Measurements from ENCODE around the gene PNPLA2. TPM values are rescaled to one million over a fixed set of nuclear protein-coding genes. Genes with fewer than 3 reads are reported as not detected.
A peak's percentile ranks its signal among the peaks of the same experiment; 100 is the strongest.

PNPLA2 gene
- total and polyA plus RNA-seq, 7 donors, result 64.8 to 247 (median 125) TPM

- H3K27me3 ChIP-seq (ENCODE audit: insufficient read depth in 3 of 3, low read length in 2 of 3), result no peaks in the 10 kb centered on the region
- no peak overlapping the region for H3K4me3 ChIP-seq
- TF ChIP-seq, protein P1, sequence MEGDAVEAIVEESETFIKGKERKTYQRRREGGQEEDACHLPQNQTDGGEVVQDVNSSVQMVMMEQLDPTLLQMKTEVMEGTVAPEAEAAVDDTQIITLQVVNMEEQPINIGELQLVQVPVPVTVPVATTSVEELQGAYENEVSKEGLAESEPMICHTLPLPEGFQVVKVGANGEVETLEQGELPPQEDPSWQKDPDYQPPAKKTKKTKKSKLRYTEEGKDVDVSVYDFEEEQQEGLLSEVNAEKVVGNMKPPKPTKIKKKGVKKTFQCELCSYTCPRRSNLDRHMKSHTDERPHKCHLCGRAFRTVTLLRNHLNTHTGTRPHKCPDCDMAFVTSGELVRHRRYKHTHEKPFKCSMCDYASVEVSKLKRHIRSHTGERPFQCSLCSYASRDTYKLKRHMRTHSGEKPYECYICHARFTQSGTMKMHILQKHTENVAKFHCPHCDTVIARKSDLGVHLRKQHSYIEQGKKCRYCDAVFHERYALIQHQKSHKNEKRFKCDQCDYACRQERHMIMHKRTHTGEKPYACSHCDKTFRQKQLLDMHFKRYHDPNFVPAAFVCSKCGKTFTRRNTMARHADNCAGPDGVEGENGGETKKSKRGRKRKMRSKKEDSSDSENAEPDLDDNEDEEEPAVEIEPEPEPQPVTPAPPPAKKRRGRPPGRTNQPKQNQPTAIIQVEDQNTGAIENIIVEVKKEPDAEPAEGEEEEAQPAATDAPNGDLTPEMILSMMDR (IDR thresholded peaks at IDR 0.05), result no peak
- ATAC-seq (no peak), DNase-seq (peak in 1 of 2 donors; percentile 31)
- peaks cover 25% of the 10 kb centered on the region for H3K4me1 ChIP-seq
- H3K27ac ChIP-seq, result no peak overlapping the region
- 66 to 70% (median 69%) methylated on average over 19 to 20 of the region's 20 CpGs for WGBS, 3 donors
- intact Hi-C loops (cut with DNase I), result no loop called here
- peaks cover 0 to 52% of the 10 kb centered on the region in 2 donors for H3K36me3 ChIP-seq (ENCODE audit: insufficient read depth in 1 of 2, low read depth in 1 of 2)
- no peaks in the 10 kb centered on the region for H3K9me3 ChIP-seq
These were observed 43.7 kb upstream of the PNPLA2 start for GRCh38 chr11:774873-775592.

- 38 to 51% (median 45%) methylated on average over 11 of the region's 11 CpGs for WGBS, 3 donors
- H3K27me3 ChIP-seq (ENCODE audit: insufficient read depth in 3 of 3, low read length in 2 of 3), result no peaks in the 10 kb centered on the region
- no peak for DNase-seq
- TF ChIP-seq, protein P1 (IDR thresholded peaks at IDR 0.05), result no peak
- peaks cover 0 to 46% of the 10 kb centered on the region in 2 donors for H3K36me3 ChIP-seq (ENCODE audit: insufficient read depth in 1 of 2, low read depth in 1 of 2)
- peaks cover 25% of the 10 kb centered on the region for H3K4me1 ChIP-seq
- no peak overlapping the region for H3K27ac ChIP-seq
- no peak for ATAC-seq
- intact Hi-C loops (cut with DNase I), result no loop called here
- no peaks in the 10 kb centered on the region for H3K9me3 ChIP-seq
- peak overlapping the region; percentile 98 for H3K4me3 ChIP-seq
These were observed 42.5 kb upstream of the PNPLA2 start for GRCh38 chr11:776263-776560.

- intact Hi-C loops (cut with DNase I), result no loop called here
- Histone ChIP-seq H3K4me3 (peak overlapping the region; percentile 98), H3K36me3 (ENCODE audit: insufficient read depth in 1 of 2, low read depth in 1 of 2) (peaks cover 0 to 40% of the 10 kb centered on the region in 2 donors), H3K4me1 (peaks cover 25% of the 10 kb centered on the region), H3K27ac (peak overlapping the region; percentile 81), H3K27me3 (ENCODE audit: insufficient read depth in 3 of 3, low read length in 2 of 3) (no peaks in the 10 kb centered on the region), H3K9me3 (no peaks in the 10 kb centered on the region)
- WGBS, 3 donors, result 1 to 2% (median 1%) methylated on average over 33 to 65 of the region's 65 CpGs
- ATAC-seq (peak; percentile 21 to 58 (median 48)), DNase-seq (peak; percentile 49 to 68)
- TF ChIP-seq, protein P1 (IDR thresholded peaks at IDR 0.05), result no peak
These were observed 42.0 kb upstream of the PNPLA2 start for GRCh38 chr11:776561-777287.

DNA sequence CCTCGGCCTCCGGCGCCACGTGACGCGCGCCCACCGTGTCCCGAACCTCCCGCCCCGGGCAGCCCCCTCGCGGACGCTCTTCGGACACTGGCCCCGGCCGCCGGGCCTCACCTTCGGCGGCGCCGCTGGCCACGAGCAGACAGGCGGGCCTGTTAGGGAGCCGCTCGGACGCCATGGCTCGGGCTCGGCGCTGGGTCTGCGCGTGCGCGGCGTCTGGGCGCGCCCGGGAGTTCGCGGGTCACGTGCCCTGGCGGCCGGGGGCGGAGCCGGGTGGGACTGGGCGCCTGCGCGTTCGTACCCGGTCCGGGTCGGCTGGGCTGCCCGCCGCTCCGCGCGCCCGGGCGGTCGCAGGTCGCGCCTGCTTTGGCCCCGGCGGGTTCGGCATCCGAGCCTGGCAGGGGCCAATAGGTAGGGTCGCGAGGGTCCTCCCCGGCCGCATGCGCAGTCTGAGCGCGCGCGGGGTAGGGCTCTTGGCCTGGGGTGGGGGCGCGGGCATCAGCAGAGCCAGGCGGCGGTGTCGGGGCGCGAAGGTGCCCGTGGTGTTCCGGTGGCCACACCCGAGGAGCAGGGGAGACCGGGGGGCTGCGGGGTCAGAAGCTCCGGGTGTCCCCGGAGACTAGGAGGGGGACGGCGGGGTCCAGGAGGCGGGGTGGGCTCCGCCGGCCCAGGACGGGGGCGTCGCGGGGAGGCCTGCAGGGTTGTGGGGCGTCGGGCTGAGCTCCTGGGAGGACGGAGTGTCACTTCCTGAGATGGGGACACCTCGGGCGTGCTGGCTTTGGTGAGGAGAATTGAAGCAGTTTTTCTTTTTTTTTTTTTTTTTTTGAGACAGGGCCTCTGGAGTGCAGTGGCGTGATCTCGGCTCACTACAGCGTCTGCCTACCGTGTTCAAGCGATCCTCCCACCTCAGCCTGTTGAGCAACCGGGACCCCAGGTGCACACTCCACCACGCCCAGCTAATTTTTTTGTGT, 41.1 kb upstream of the PNPLA2 start, which contains the start of gene GATD1:
Gene GATD1, minus strand, starts transcription at position 200 of the 968 bp plus-strand sequence. Its CDS starts 25 bp downstream, at position 175.
- Histone ChIP-seq H3K9me3 (no peaks in the 10 kb centered on the region), H3K36me3 (ENCODE audit: insufficient read depth in 1 of 2, low read depth in 1 of 2) (peaks cover 0 to 32% of the 10 kb centered on the region in 2 donors), H3K27me3 (ENCODE audit: insufficient read depth in 3 of 3, low read length in 2 of 3) (no peaks in the 10 kb centered on the region), H3K27ac (peak within 1 kb of the TSS; percentile 81), H3K4me3 (peak within 1 kb of the TSS; percentile 98), H3K4me1 (peaks cover 27% of the 10 kb centered on the region)
- TF ChIP-seq, protein P1 (IDR thresholded peaks at IDR 0.05), result no peak
- WGBS, 3 donors, result 2% methylated on average over 63 to 110 of the region's 110 CpGs
- intact Hi-C loops (cut with DNase I), result no loop called here
- DNase-seq (peak; percentile 94 to 96), ATAC-seq (peak; percentile 91 to 96 (median 94))

Data from psoas muscle (tissue), 8 donors.